Calu3 (cell line): ENCODE results near the gene LRRN2. TPM values are rescaled to one million over a fixed set of nuclear protein-coding genes. Genes with fewer than 3 reads are reported as not detected.

Experiments used
- BruUV-seq: library from RNA; stranded (reverse); fragments of 400-500 nt; replicated peaks from 2 replicates; lab custom pipeline; 2021; lab: Mats Ljungman, UMichigan
- CTCF ChIA-PET: fragments of 300-600 bp; sonication (Branson Sonifier 250); formaldehyde crosslinking; loops from one replicate; lab custom pipeline; 2022; ENCODE audit warnings: antibody characterized with exemption; lab: Charles Lee
- DNase-seq: peaks from one replicate; pipeline ENCODE4 v3.0.0; 2022
- H3K27ac Mint-ChIP-seq: one replicate; pipeline ENCODE4 v1.8.0; 2022; ENCODE audit warnings: mixed read lengths; ENCODE audit not compliant: unreplicated experiment
- H3K27me3 Mint-ChIP-seq: one replicate; pipeline ENCODE4 v1.8.0; 2022; ENCODE audit warnings: mixed read lengths; ENCODE audit not compliant: unreplicated experiment
- H3K36me3 Mint-ChIP-seq: one replicate; pipeline ENCODE4 v1.8.0; 2022; ENCODE audit warnings: mild to moderate bottlenecking, moderate library complexity, mixed read lengths; ENCODE audit not compliant: insufficient read depth, unreplicated experiment
- H3K4me1 Mint-ChIP-seq: one replicate; pipeline ENCODE4 v1.8.0; 2022; ENCODE audit warnings: mild to moderate bottlenecking, low read depth, mixed read lengths; ENCODE audit not compliant: unreplicated experiment
- H3K4me3 Mint-ChIP-seq: one replicate; pipeline ENCODE4 v1.8.0; 2022; ENCODE audit warnings: mild to moderate bottlenecking, low read depth, moderate library complexity, mixed read lengths; ENCODE audit not compliant: unreplicated experiment
- H3K9me3 Mint-ChIP-seq: one replicate; pipeline ENCODE4 v1.8.0; 2022; ENCODE audit warnings: low read depth, mixed read lengths; ENCODE audit not compliant: unreplicated experiment
- intact Hi-C: fragments of 100-400 bp; cut with micrococcal nuclease; formaldehyde crosslinking; loops from one replicate; pipeline ENCODE4 v1.10.0; 2022; ENCODE audit not compliant: unreplicated experiment
- total RNA-seq: library from RNA; stranded (reverse); gene quantifications from 2 replicates; pipeline ENCODE4 v1.2.3, GENCODE V29; 2022
- TF ChIP-seq, protein P1 (sequence below): fragments of 200-600 bp; IDR thresholded peaks from one replicate; pipeline ENCODE4 v1.8.0; 2022; ENCODE audit warnings: antibody characterized with exemption; ENCODE audit not compliant: unreplicated experiment

LRRN2 gene
- total RNA-seq, 1 experiment from 2014 or later = not detected

DNA sequence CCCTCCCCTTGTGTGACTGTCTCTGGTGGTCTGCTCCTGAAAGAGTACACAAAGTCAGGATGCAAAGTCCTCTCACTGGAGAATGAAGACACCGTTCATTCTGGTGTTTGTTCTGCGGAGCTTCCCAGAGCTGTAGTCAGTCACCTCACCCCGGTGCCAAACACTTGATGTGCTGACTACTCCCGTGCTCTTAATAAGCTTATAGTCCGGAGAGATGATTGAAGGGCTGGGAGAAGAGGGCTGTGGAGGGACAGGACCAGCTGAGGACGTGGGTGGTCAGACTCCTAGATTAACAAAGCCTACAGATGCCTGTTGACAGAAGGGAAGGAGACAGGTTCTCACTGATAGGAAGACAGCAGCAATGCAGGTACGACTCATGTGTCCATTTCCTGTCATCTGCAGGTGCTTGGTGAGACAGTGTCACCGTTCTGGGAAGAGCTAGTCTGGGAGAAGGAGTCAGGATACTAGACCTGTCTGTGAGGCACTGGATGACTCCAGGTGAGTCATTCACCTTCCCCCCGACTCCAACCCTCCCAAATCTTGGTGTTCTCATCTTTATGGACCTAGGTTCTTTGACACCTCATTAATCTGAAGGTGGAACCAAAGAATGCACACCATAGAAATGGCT is 40.4 kb upstream of the LRRN2 start:
- peak overlapping the region; percentile 2 for H3K27ac Mint-ChIP-seq
- CTCF ChIA-PET = interaction anchor here (0.7 to 1.0 kb wide), 3 partner anchors 11 to 46 kb away, joined by 3 to 4 read pairs (median 3); no protein-coding TSS in a partner anchor
- H3K36me3 Mint-ChIP-seq = peaks cover 8% of the 10 kb centered on the region
- BruUV-seq = no TSS peak
- H3K27me3 Mint-ChIP-seq = peaks cover 14% of the 10 kb centered on the region
- DNase-seq = no peak
- TF ChIP-seq, protein P1, sequence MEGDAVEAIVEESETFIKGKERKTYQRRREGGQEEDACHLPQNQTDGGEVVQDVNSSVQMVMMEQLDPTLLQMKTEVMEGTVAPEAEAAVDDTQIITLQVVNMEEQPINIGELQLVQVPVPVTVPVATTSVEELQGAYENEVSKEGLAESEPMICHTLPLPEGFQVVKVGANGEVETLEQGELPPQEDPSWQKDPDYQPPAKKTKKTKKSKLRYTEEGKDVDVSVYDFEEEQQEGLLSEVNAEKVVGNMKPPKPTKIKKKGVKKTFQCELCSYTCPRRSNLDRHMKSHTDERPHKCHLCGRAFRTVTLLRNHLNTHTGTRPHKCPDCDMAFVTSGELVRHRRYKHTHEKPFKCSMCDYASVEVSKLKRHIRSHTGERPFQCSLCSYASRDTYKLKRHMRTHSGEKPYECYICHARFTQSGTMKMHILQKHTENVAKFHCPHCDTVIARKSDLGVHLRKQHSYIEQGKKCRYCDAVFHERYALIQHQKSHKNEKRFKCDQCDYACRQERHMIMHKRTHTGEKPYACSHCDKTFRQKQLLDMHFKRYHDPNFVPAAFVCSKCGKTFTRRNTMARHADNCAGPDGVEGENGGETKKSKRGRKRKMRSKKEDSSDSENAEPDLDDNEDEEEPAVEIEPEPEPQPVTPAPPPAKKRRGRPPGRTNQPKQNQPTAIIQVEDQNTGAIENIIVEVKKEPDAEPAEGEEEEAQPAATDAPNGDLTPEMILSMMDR = no peak
- intact Hi-C loops = no loop called here
- H3K9me3 Mint-ChIP-seq = no peaks in the 10 kb centered on the region
- H3K4me3 Mint-ChIP-seq = peak overlapping the region; percentile 1
- H3K4me1 Mint-ChIP-seq = peaks cover 28% of the 10 kb centered on the region

DNA sequence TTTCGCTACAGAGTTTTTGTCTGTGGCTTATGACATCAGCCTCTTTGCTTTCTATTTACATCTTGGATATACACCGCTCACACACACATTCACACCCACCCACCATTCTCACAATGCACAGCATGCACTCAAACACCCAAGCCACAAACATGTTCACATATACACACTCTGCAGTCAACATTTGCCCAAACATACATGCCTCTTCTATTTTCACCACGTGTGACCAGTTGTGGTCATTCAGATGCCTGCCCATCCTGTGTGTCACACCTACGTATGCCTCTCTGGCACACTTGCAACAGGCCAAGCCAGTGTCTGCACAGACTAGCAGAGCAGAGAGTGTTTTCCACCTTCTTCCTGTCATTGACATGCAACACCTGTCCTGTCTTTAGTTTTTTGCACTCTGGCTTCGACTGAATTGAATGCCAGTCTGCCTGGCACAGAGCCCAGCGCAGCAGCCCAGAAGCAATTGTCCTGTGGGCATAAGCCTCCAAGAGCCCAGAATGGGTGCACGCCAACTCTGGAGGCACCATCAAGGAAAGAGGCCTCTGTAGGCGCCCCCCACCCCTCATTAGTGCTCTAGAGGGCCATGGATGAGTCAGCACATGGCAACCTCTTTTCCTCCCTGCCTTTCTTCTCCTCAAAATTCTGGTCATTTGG is 37.7 kb upstream of the LRRN2 start:
- Mint-ChIP-seq H3K36me3 (peaks cover 7% of the 10 kb centered on the region), H3K27ac (no peak overlapping the region), H3K27me3 (no peaks in the 10 kb centered on the region), H3K4me3 (no peak overlapping the region), H3K9me3 (peaks cover 2% of the 10 kb centered on the region), H3K4me1 (peaks cover 28% of the 10 kb centered on the region)
- no TSS peak for BruUV-seq
- TF ChIP-seq, protein P1 = no peak
- intact Hi-C loops = no loop called here
- DNase-seq = no peak
- CTCF ChIA-PET = no interaction called here

DNA sequence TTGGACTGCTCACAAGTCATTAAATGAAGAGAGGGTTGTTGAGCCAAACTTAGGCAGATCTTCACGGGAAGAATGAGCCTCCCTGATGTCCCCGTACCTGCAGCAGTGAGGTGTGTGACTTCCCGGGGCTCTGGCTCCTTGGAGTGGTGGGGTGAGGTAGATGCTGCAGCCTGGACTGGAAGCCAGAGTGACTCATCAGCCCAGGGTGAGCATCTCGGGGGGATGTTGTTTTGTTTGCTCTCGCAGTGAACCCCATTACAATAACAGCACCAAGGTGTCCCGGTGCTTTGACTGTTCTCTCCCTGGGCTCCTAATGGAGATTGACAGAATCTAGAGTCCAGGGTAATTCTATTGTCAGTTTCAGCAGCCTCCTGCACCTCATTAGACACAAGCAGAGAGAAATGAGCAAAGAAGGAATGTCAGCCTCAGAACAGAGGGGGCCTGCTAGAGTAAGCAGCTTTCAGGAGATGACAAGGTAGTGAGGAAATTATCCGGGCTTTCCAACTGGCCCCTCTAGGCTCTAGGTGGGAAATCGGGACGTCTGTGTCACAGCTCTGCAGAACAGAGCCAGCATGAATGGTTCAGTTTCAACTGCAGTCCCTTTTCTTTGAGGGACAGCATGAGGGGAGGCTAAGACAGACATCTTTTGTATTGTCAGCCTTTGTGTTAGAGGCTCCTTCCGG is 36.0 kb upstream of the LRRN2 start:
- H3K4me3 Mint-ChIP-seq = no peak overlapping the region
- intact Hi-C loops = no loop called here
- no peak overlapping the region for H3K27ac Mint-ChIP-seq
- CTCF ChIA-PET = no interaction called here
- peaks cover 19% of the 10 kb centered on the region for H3K4me1 Mint-ChIP-seq
- TF ChIP-seq, protein P1 = no peak
- H3K9me3 Mint-ChIP-seq = peaks cover 2% of the 10 kb centered on the region
- no peak for DNase-seq
- peaks cover 4% of the 10 kb centered on the region for H3K27me3 Mint-ChIP-seq
- peaks cover 4% of the 10 kb centered on the region for H3K36me3 Mint-ChIP-seq
- no TSS peak for BruUV-seq

DNA sequence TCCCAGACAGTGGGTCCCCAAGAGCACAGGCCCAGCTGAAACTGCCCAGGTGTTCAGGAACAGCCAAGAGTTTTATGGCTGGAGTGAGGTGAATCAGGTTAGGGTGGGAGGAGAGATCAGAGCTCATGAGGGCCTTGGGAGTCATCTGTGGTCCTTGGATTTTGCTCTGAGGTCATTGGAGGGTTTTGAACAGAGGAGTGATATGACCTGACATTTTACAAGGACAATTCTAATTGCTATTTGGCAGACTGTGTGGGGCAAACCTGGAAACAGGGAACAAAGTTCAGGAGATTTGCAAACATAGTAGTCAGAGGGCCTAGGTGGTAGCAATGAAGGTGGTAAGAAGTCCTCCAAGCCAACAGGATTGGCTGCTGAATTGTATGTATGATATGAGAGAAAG is 31.1 kb upstream of the LRRN2 start:
- CTCF ChIA-PET = no interaction called here
- TF ChIP-seq, protein P1 = no peak
- H3K4me3 Mint-ChIP-seq = no peak overlapping the region
- no peak overlapping the region for H3K27ac Mint-ChIP-seq
- intact Hi-C loops = no loop called here
- peaks cover 38% of the 10 kb centered on the region for H3K27me3 Mint-ChIP-seq
- no TSS peak for BruUV-seq
- H3K4me1 Mint-ChIP-seq = peaks cover 8% of the 10 kb centered on the region
- peaks cover 4% of the 10 kb centered on the region for H3K36me3 Mint-ChIP-seq
- peaks cover 2% of the 10 kb centered on the region for H3K9me3 Mint-ChIP-seq
- no peak for DNase-seq
